Liver (tissue), 3 donors: ENCODE results near the gene FEV.

Experiments used
- ATF3 ChIP-seq: IDR thresholded peaks from 2 replicates; pipeline ENCODE4 v1.6.1; 2016; ENCODE audit warnings: antibody characterized with exemption
- CTCF ChIP-seq: fragments of 150-350 bp; IDR thresholded peaks from 2 replicates; pipeline ENCODE4 v1.5.1; 2017; ENCODE audit warnings: improper control_type of control experiment, low read depth, low read length; ENCODE audit not compliant: missing input control
- EGR1 ChIP-seq, 2 donors: IDR thresholded peaks; 2 replicates each; pipeline ENCODE4 v1.6.1; 2016 to 2018; ENCODE audit warnings: antibody characterized with exemption in 2 of 2, low read depth in 2 of 2
- GABPA ChIP-seq, 2 donors: IDR thresholded peaks in 1 of 2; conservative IDR thresholded peaks in 1 of 2; 2 replicates each; pipeline ENCODE4 v1.6.1; 2016; ENCODE audit warnings: antibody characterized with exemption in 2 of 2, mild to moderate bottlenecking in 1 of 2, moderate library complexity in 1 of 2
- HNF4G ChIP-seq: IDR thresholded peaks from 2 replicates; pipeline ENCODE4 v1.6.1; 2016; ENCODE audit warnings: antibody characterized with exemption
- JUND ChIP-seq, 2 donors: IDR thresholded peaks; 2 replicates each; pipeline ENCODE4 v1.6.1; 2016; ENCODE audit warnings: antibody characterized with exemption in 2 of 2
- MAX ChIP-seq: IDR thresholded peaks from 2 replicates; pipeline ENCODE4 v1.6.1; 2016; ENCODE audit warnings: antibody characterized with exemption
- RAD21 ChIP-seq, 2 donors: IDR thresholded peaks; 2 replicates each; pipeline ENCODE4 v1.6.1; 2016; ENCODE audit warnings: antibody characterized with exemption in 2 of 2, mild to moderate bottlenecking in 2 of 2
- TAF1 ChIP-seq: conservative IDR thresholded peaks from 2 replicates; pipeline ENCODE4 v1.6.1; 2016; ENCODE audit warnings: antibody characterized with exemption, mild to moderate bottlenecking
- YY1 ChIP-seq: IDR thresholded peaks from 2 replicates; pipeline ENCODE4 v1.6.1; 2016; ENCODE audit warnings: antibody characterized with exemption, mild to moderate bottlenecking
- ZBTB33 ChIP-seq: IDR thresholded peaks from 2 replicates; pipeline ENCODE4 v1.6.1; 2016; ENCODE audit warnings: antibody characterized with exemption
- donor health status: healthy.
- donor health status: healthy.

- TF ChIP-seq CTCF (no peak), GABPA (IDR thresholded peaks at IDR 0.05 in 1 of 2, conservative IDR thresholded peaks at IDR 0.05 in 1 of 2) (no peak), HNF4G (no peak), TAF1 (no peak), MAX (no peak), ZBTB33 (no peak), YY1 (no peak), JUND (IDR thresholded peaks at IDR 0.05) (no peak), RAD21 (IDR thresholded peaks at IDR 0.05) (no peak), EGR1 (IDR thresholded peaks at IDR 0.05; ENCODE audit: low read depth in 2 of 2) (no peak), ATF3 (no peak)
These were observed 36.6 kb upstream of the FEV start for GRCh38 chr2:219021591-219021990.
